NCI-H524 treated with DMSO at 0.1 percent for 48 hours (cell line): ENCODE data around the gene RNF11.
"Not testable (repeated sequence)": the region's sequence is repeated elsewhere in the genome, so short reads cannot be mapped to it uniquely, and the experiment has no call there.

ENCODE experiments used
- DNase-seq: peaks from one replicate; lab custom pipeline; 2025; lab: John Stamatoyannopoulos, UW

Gene RNF11

GRCh38 chr1:51228471-51228870, 7.6 kb upstream of the RNF11 start:
- not testable (repeated sequence) for DNase-seq

DNA sequence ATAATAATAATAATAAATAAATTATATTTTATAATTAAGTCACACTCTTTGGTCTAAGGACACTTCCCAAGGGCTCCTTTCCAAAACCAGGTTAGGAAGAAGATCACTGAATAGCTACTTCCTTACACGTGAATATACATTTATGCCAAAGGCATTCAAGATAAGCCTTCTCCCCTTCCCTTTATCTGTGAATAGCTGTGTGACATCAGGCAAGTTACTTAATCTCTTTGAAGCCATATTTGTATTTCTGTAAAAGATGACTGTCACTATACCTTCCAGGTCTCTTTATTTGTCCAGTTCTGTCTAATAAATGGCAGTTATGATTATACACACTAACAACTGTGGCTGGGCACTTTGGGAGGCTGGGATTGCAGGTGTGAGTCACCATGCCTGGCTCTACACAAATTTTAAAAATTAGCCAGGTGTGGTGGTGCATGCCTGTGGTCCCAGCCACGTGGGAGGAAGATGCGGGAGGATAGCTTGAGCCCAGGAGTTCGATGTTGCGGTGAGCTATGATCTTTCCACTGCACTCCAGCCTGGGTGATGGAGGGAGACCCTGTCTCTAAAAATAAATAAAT, 5.5 kb upstream of the RNF11 start:
- no peak for DNase-seq

DNA sequence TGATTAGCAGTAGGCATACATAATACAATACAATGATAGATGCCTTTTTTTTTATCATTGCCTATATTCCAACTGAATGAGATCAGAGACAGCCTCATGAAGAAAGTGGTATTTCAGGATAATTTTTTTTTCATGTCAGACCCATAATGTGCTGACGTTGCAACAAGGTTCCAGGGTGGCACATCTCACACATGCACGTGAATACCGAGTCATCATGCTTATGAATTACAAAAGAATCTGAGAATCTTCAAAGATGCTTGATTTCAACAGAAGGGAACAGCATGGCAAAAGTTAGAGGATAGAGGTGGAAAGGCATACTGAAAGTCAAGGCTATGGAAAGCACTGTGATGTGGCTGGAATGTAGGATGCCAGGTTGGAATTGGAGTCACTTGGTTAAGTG, 5.0 kb upstream of the RNF11 start:
- DNase-seq, result no peak

- DNase-seq, result no peak
Observed at GRCh38 chr1:51231896-51232295, 4.2 kb upstream of the RNF11 start.

- DNase-seq, result not testable (repeated sequence)
Observed at GRCh38 chr1:51234236-51234635, 1.8 kb upstream of the RNF11 start.

- DNase-seq, result peak; percentile 97
Observed at GRCh38 chr1:51234721-51235425, 1.2 kb upstream of the RNF11 start.

- no peak for DNase-seq
Observed at GRCh38 chr1:51236531-51237350, 668 bp downstream of the RNF11 start.

- DNase-seq, result no peak
Observed at GRCh38 chr1:51237351-51238033, 1.4 kb downstream of the RNF11 start.

DNA sequence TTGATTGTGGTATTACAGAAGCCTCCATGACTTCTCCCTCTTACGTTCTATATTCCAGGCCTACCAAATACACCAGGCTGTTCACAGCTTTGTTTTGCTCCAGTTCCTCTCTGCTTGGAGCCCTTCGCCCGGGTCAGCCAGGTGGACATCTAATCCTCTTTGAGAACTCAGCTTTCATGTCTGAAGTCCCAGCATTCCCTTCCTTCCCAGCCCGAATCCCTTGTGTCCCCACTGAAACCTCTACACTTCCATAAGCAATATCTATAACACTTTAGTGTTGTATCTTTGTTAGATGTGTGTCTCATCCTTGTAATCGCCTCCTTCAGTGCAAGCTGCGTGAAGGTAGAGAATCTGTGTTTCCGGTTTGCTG, 1.9 kb downstream of the RNF11 start:
- peak; percentile 50 for DNase-seq

DNA sequence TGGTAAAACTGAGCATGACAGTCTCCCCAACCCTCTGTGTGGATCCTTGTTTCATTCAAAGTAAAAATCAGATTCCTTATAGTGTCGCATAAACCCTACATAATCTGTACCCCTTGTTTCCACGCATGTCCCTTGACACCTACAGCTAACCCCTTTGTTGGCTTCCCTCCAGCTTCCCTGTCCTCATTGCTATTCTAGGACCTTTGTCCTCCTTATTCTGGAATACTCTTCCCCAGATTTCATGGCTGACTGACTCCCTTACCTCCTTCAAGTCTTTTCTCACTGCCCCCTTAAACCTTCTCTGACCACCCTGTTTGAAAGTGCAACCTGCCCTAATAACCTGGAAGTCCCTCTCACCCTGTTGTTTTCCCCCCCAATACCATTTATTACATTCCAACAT, 4.0 kb downstream of the RNF11 start:
- DNase-seq, result no peak

GRCh38 chr1:51241119-51241518, 5.0 kb downstream of the RNF11 start:
- DNase-seq, result no peak

- no peak for DNase-seq
Observed at GRCh38 chr1:51242546-51242945, 6.5 kb downstream of the RNF11 start.

GRCh38 chr1:51247022-51247421, 10.9 kb downstream of the RNF11 start:
- DNase-seq, result no peak

DNA sequence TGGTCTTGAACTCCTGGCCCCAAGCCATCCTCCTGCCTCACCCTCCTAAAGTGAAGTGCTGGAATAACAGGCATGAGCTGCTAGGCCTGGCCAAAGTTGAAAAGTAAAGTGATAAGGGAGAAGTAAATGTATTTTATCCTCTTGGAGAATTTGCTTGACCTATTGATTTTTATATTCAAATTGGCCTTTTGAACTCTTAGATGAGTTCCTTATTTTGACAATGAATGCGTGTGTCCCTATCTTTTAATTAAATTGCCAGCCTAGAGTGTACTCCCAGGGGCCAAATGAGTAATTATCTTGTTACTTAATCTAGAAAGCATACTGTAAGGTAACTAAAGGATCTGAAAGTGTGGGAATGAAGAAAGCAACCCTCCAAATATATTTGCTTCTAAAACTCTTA, 11.4 kb downstream of the RNF11 start:
- no peak for DNase-seq

- no peak for DNase-seq
Observed at GRCh38 chr1:51249445-51249844, 13.4 kb downstream of the RNF11 start.

DNA sequence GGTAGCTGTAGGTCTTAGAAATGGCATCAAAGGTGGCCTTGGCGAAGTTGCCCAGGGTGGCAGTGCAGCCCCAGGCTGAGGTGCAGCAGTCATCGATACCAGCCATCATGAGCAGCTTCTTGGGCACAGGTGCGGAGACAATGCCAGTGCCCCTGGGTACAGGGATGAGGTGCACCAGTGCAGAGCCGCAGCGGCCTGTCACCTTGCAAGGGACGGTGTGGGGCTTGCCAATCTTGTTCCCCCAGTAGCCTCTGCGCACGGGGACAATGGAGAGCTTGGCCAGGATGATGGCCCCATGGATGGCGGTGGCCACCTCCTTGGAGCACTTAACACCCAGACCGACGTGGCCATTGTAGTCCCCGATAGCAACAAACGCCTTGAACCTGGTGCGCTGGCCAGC, 14.7 kb downstream of the RNF11 start:
- not testable (repeated sequence) for DNase-seq

DNA sequence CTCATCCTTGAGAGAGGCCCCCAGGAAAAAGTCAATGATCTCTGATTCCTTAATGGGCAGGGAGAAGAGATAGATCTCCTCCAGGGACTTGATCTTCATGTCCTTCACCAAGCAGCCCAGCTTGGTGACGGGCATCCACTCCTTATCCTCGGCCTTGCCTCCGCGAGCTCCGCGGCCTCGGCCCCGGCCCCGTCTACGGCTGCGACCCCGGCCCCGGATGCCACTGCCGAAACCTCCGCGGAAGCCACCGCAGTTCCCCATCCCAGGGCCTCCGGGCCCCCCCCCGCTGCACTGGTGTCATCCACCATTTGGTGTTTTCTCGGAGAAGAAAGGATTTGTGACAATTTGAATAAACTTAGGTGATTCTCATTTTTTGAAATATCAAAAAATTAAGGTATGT, 15.1 kb downstream of the RNF11 start:
- not testable (repeated sequence) for DNase-seq

GRCh38 chr1:51252366-51252765, 16.3 kb downstream of the RNF11 start:
- DNase-seq, result no peak

- no peak for DNase-seq
Observed at GRCh38 chr1:51253691-51254090, 17.6 kb downstream of the RNF11 start.

DNA sequence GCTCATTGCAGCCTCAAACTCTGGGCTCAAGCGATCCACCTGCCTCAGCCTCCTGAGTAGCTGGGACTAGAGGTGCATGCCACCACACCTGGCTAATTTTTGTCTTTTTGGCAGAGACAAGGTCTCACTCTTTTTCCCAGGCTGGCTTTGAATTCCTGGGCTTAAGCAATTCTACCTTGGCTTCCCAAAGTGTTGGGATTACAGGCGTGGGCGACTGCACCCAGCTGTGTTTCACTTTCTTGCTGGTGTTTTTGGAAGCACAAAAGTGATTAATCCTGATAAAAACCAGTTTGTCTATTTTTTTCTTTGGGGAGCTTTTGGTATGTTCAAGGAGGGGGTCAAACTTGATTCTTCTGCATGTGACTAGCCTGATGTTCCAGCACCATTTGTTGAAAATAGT, 19.3 kb downstream of the RNF11 start:
- no peak for DNase-seq

DNA sequence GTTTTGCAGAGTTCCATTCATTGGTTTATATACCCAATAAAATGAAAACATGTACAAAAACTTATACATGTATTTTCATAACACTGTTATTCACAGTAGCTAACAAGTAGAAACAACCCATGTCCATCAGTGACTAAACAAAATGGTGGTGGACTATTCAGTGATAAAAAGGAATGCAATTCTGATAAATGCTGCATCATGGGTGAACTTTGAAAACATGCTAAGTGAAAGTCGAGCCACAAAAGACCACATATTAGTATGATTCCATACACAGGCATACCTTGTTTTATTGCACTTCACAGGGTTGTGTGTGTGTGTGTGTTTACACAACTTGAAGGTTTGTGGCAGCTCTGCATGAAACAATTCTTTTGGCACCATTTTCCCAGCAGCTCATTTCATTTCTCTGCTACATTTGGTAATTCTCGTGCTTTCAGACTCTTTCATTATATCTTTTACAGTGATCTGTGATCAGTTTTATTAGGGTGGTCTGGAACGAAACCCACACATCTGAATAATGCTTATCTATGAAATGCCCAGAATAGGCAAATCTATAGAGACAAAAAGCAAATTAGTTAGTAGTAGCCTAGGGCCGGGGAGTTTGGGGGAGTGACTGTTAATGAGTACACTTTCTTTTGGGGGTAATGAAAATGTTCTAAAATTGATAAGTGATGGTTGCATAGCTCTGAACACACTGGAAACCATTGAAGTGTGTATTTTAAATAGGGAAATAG, 27.2 kb downstream of the RNF11 start:
- no peak for DNase-seq

GRCh38 chr1:51264451-51264850, 28.4 kb downstream of the RNF11 start:
- DNase-seq, result no peak
